ENCODE data around the gene HLCS.

DNA sequence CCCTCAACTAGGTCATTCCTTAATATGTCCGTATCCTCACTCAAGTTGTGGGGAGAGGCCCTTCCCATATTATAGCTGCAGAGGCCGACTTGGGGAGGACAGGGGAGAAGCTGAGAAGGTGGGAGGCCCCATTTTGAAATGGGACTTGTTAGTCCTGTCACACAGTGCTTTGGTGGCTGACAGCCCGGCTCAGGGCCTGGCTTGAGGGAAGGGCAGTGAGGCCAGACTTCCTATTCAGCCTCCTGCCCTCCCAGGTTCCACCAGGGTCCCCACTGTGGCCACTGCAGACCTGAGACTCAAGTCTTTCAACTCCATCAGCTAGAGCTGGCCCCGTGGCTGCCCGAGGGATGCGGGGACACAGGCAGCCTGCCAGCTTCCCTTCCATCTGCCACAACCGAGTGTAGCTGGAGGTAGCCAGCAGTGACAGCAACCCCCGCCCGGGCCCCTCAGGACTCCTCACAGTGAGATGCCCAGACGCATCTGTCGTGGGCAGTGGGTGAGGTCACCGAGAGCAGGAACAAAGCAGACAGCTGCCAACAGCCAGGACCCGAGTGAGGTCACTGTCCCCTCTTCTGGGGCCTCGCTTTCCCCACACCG, 230.6 kb downstream of the HLCS start:
- TF ChIP-seq POLR2A (IDR thresholded peaks at IDR 0.05; ENCODE audit: low read depth, low read length) (no peak), RCOR1 (IDR thresholded peaks at IDR 0.05; ENCODE audit: insufficient replicate concordance, low read length) (no peak), CHD1 (IDR thresholded peaks at IDR 0.05; ENCODE audit: low read depth, low read length) (no peak), RAD21 (IDR thresholded peaks at IDR 0.05; ENCODE audit: low read length) (no peak)
- TF ChIP-seq, protein P1, sequence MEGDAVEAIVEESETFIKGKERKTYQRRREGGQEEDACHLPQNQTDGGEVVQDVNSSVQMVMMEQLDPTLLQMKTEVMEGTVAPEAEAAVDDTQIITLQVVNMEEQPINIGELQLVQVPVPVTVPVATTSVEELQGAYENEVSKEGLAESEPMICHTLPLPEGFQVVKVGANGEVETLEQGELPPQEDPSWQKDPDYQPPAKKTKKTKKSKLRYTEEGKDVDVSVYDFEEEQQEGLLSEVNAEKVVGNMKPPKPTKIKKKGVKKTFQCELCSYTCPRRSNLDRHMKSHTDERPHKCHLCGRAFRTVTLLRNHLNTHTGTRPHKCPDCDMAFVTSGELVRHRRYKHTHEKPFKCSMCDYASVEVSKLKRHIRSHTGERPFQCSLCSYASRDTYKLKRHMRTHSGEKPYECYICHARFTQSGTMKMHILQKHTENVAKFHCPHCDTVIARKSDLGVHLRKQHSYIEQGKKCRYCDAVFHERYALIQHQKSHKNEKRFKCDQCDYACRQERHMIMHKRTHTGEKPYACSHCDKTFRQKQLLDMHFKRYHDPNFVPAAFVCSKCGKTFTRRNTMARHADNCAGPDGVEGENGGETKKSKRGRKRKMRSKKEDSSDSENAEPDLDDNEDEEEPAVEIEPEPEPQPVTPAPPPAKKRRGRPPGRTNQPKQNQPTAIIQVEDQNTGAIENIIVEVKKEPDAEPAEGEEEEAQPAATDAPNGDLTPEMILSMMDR (conservative IDR thresholded peaks at IDR 0.05; ENCODE audit: low read depth, low read length), result no peak

All from IMR-90 (cell line).